Prostate gland (tissue), 2 donors: ENCODE measurements around the gene PANK4. TPM values are rescaled to one million over a fixed set of nuclear protein-coding genes. Genes with fewer than 3 reads are reported as not detected.

Source experiments
- DNase-seq: peaks from one replicate; pipeline ENCODE4 v3.0.0-alpha.2; 2019; ENCODE audit warnings: low spot score
- H3K27ac ChIP-seq, 2 donors: fragments of 200-600 bp; sonication (generic); 2 replicates each; pipeline ENCODE4 v1.5.1; 2017 to 2019
- H3K27me3 ChIP-seq: fragments of 200-600 bp; sonication (generic); replicated peaks from 2 replicates; pipeline ENCODE4 v1.5.1; 2019; ENCODE audit not compliant: insufficient read depth
- H3K36me3 ChIP-seq, 2 donors: fragments of 200-600 bp; sonication (generic); 1 replicate in 1 of 2; 2 replicates in 1 of 2; pipeline versions ENCODE4 v1.5.1 to v1.8.1; 2017 to 2019
- H3K4me1 ChIP-seq: fragments of 200-600 bp; sonication (generic); replicated peaks from 2 replicates; pipeline ENCODE4 v1.5.1; 2019
- H3K4me3 ChIP-seq, 2 donors: fragments of 200-600 bp; sonication (generic); 2 replicates each; pipeline ENCODE4 v1.5.1; 2017 to 2019
- H3K9me3 ChIP-seq: fragments of 200-600 bp; sonication (generic); 2 replicates; pipeline ENCODE4 v1.5.1; 2017
- POLR2A ChIP-seq: fragments of 450-650 bp; IDR thresholded peaks from one replicate; pipeline ENCODE4 v1.6.1; 2016; ENCODE audit warnings: antibody characterized with exemption, mild to moderate bottlenecking
- POLR2AphosphoS5 ChIP-seq: sonication (generic); formaldehyde crosslinking; IDR thresholded peaks from one replicate; pipeline ENCODE4 v1.6.1; 2017; ENCODE audit warnings: antibody characterized with exemption
- WGBS: methylation state at CpG from one replicate; pipeline ENCODE4 v1.1.5; 2018; 5-methylcytosine and 5-hydroxymethylcytosine counted together
- intact Hi-C: fragments of 100-400 bp; cut with DNase I; formaldehyde crosslinking; loops from one replicate; pipeline ENCODE4 v1.14.2; 2022
- total RNA-seq, 2 donors: library from RNA; depleted of rRNA; stranded (reverse); fragments of >200 nt; gene quantifications; one replicate each; pipeline ENCODE4 v1.1.0, GENCODE V29; 2016
- TF ChIP-seq, protein P1 (sequence below), 4 experiments: fragments of 200-600 bp in 2 of 4; fragments of 450-650 bp in 2 of 4; sonication (generic) in 2 of 4; IDR thresholded peaks; 1 replicate in 3 of 4; 2 replicates in 1 of 4; pipeline ENCODE4 v1.5.1; 2016 to 2019; ENCODE audit warnings: antibody characterized with exemption in 4 of 4, mild to moderate bottlenecking in 2 of 4, moderate library complexity in 2 of 4

The PANK4 gene
- total RNA-seq, 2 donors from 2014 or later: 27.0 to 69.5 TPM

DNA sequence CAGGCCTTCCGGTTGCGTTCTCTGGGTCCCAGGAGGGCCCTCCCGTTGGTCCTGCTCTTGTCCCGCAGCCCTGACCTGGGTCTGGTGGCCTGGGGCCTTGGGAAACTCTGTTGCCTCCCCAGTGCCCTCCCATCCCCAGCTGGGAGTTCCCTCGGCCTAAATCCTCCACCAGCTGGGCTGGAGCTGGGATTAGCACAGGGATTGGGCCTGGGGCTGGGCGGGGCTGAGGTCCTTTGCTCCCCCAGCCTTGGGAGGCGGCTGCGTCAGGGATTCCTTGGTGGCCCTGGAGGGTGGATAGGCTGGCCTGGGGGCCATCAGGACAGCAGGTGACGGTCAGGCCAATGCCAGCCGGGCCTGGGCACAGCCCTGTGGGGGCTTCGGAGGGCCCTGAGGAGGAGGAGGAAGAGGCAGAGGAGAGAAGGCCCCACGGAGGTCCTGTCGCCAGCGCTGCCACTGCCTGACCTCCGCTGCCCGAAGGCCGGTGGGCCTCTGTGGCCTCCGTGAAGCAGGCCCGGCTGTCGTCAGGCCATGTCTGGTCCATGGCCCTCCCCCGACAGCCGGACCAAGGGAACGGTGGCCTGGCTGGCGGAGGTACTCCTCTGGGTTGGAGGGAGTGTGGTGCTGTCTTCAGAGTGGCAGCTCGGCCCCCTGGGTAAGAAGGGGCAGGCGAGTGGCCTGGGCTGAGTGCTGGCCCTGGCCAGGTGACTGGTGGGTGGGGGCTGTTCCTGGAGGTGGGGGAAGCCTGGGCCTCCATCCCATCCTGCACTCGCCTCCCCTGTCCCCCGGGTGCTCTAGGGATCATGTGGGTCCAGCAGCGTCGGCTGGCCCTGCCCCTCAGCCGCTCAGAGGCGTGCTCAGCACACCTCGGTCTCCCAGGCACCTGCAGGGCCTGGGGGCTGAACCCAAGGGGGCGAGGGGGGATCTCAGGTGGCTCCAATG, 50.1 kb downstream of the PANK4 start, which contains the start of gene PLCH2:
TSS of gene PLCH2 (plus strand) at position 229 of the 939 bp plus-strand sequence. CDS start at position 529, 300 bp downstream.
- intact Hi-C loops: no loop called here
- TF ChIP-seq POLR2AphosphoS5: no peak
- TF ChIP-seq POLR2A: no peak
- TF ChIP-seq, protein P1, sequence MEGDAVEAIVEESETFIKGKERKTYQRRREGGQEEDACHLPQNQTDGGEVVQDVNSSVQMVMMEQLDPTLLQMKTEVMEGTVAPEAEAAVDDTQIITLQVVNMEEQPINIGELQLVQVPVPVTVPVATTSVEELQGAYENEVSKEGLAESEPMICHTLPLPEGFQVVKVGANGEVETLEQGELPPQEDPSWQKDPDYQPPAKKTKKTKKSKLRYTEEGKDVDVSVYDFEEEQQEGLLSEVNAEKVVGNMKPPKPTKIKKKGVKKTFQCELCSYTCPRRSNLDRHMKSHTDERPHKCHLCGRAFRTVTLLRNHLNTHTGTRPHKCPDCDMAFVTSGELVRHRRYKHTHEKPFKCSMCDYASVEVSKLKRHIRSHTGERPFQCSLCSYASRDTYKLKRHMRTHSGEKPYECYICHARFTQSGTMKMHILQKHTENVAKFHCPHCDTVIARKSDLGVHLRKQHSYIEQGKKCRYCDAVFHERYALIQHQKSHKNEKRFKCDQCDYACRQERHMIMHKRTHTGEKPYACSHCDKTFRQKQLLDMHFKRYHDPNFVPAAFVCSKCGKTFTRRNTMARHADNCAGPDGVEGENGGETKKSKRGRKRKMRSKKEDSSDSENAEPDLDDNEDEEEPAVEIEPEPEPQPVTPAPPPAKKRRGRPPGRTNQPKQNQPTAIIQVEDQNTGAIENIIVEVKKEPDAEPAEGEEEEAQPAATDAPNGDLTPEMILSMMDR (IDR thresholded peaks at IDR 0.05): no peak
- Histone ChIP-seq H3K4me3 (no peak within 1 kb of the TSS), H3K4me1 (peaks cover 8% of the 10 kb centered on the region), H3K27me3 (no peaks in the 10 kb centered on the region), H3K27ac (no peak within 1 kb of the TSS), H3K9me3 (no peaks in the 10 kb centered on the region), H3K36me3 (no peaks in the 10 kb centered on the region)
- DNase-seq: no peak
- 85% methylated on average over 31 of the region's 34 CpGs for WGBS

DNA sequence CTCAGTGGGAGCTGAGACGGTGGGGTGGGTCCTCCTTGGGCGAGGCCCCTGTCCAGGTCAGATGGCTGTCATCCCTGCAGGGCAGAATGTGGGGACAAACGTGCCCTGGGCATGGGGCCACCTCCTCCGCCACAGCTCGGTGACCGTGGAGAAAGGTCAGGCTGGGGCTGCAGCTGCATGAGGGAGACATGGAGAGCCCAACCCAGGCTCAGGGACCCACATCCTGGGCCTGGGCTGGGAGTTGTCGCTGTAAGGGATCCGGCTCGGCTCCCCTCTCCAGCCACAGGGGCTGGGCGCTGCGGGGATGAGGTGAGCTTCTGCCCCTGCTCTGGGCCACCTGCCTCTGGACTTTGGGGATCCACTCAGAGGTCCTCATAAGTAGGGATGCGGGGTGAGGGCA, 50.8 kb downstream of the PANK4 start:
- Histone ChIP-seq H3K27me3 (no peaks in the 10 kb centered on the region), H3K36me3 (no peaks in the 10 kb centered on the region), H3K27ac (no peak overlapping the region), H3K4me3 (no peak overlapping the region), H3K4me1 (peaks cover 7% of the 10 kb centered on the region), H3K9me3 (no peaks in the 10 kb centered on the region)
- 93% methylated on average over 11 of the region's 12 CpGs for WGBS
- TF ChIP-seq POLR2A (no peak), POLR2AphosphoS5 (no peak)
- TF ChIP-seq, protein P1 (IDR thresholded peaks at IDR 0.05): no peak
- DNase-seq: no peak
- intact Hi-C loops: no loop called here

DNA sequence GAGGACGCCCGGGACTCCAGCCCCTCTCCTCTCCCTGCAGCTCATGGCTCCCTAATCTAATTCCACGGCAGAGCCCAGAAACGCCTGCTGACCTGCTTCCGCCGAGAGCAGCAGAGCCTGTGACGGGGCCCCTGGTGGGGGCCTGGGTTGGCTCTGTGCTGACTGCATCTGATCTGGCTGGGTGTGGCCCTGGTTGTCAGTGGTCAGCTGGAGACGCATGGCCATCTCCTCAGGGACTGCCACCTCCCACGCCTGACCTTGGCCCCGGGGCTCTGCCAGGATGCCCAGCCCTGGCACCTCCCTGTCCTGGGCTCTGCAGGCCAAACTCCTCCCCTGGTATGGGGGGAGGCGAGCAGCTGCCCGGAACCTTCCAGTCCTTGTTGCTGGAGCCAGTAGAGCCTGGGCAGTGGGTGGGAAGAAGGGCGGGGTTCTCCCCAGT, 51.4 kb downstream of the PANK4 start:
- DNase-seq: no peak
- H3K27ac ChIP-seq: no peak overlapping the region

GRCh38 chr1:2474104-2474844, 52.1 kb downstream of the PANK4 start:
- Histone ChIP-seq H3K4me1 (no peaks in the 10 kb centered on the region), H3K27ac (no peak overlapping the region), H3K9me3 (no peaks in the 10 kb centered on the region), H3K27me3 (no peaks in the 10 kb centered on the region), H3K4me3 (no peak overlapping the region), H3K36me3 (no peaks in the 10 kb centered on the region)
- 73% methylated on average over 15 of the region's 17 CpGs for WGBS
- DNase-seq: no peak
- intact Hi-C loops: no loop called here
- TF ChIP-seq POLR2A: no peak

More for the DNA sequence above, 51.4 kb downstream of the PANK4 start:
- WGBS: 74% methylated on average over 10 of the region's 13 CpGs
- intact Hi-C loops: no loop called here
- H3K27me3 ChIP-seq: no peaks in the 10 kb centered on the region
- peaks cover 1% of the 10 kb centered on the region for H3K4me1 ChIP-seq
- TF ChIP-seq POLR2AphosphoS5 (no peak), POLR2A (no peak)
- TF ChIP-seq, protein P1 (IDR thresholded peaks at IDR 0.05): no peak
- H3K9me3 ChIP-seq: no peaks in the 10 kb centered on the region
- no peak overlapping the region for H3K4me3 ChIP-seq
- H3K36me3 ChIP-seq: no peaks in the 10 kb centered on the region

- intact Hi-C loops: no loop called here
- no peak for DNase-seq
- no peaks in the 10 kb centered on the region for H3K27me3 ChIP-seq
- H3K4me1 ChIP-seq: no peaks in the 10 kb centered on the region
- H3K9me3 ChIP-seq: no peaks in the 10 kb centered on the region
- no peak overlapping the region for H3K4me3 ChIP-seq
- TF ChIP-seq POLR2A: no peak
- TF ChIP-seq, protein P1 (IDR thresholded peaks at IDR 0.05): no peak
- no peak for TF ChIP-seq POLR2AphosphoS5
- WGBS: 88% methylated on average over 12 of the region's 13 CpGs
- H3K36me3 ChIP-seq: no peaks in the 10 kb centered on the region
- H3K27ac ChIP-seq: no peak overlapping the region
Observed at GRCh38 chr1:2473198-2473597, 53.2 kb downstream of the PANK4 start.
